VCaP (cell line): Measurements from ENCODE around the gene IDH3B.

ENCODE experiments used
- H3K27ac ChIP-seq: fragments of 450-650 bp; 2 replicates; pipeline ENCODE4 v1.5.1; 2017
- CTCF ChIP-seq: fragments of 450-650 bp; conservative IDR thresholded peaks from 2 replicates; pipeline ENCODE4 v1.5.1; 2017; ENCODE audit warnings: mild to moderate bottlenecking, moderate library complexity

The IDH3B gene

GRCh38 chr20:2610941-2611720, 52.9 kb downstream of the IDH3B start:
- H3K27ac ChIP-seq, result no peak overlapping the region
- TF ChIP-seq CTCF, result no peak

- H3K27ac ChIP-seq, result no peak overlapping the region
- TF ChIP-seq CTCF, result no peak
Measured at GRCh38 chr20:2610326-2610725, 53.7 kb downstream of the IDH3B start.
